ENCODE measurements around the gene NPHP4. TPM values are rescaled to one million over a fixed set of nuclear protein-coding genes. Genes with fewer than 3 reads are reported as not detected.

The NPHP4 gene
- total RNA-seq, 6 experiments from 2014 or later, result 5.0 to 6.8 (median 6.0) TPM

DNA sequence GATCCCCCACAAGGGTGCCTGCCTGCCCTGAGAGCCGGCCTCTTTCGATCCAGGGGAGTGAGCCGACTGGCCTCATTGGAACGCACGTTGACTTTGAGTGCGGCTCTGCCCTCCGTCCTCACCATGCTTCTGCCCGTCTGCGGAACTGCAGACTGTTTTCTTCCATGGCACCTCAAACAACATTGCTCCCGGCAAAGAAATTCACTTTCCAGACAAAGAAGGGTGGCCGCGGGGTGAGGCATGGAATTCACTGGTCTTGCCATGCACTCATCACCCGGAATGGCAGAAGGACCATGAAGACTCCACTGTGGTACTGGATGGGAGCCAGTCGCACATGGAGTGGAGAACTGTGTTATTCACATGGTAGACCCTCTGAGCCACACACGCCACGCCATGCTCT lies 169.5 kb downstream of the NPHP4 start:
- TF ChIP-seq, protein P1, sequence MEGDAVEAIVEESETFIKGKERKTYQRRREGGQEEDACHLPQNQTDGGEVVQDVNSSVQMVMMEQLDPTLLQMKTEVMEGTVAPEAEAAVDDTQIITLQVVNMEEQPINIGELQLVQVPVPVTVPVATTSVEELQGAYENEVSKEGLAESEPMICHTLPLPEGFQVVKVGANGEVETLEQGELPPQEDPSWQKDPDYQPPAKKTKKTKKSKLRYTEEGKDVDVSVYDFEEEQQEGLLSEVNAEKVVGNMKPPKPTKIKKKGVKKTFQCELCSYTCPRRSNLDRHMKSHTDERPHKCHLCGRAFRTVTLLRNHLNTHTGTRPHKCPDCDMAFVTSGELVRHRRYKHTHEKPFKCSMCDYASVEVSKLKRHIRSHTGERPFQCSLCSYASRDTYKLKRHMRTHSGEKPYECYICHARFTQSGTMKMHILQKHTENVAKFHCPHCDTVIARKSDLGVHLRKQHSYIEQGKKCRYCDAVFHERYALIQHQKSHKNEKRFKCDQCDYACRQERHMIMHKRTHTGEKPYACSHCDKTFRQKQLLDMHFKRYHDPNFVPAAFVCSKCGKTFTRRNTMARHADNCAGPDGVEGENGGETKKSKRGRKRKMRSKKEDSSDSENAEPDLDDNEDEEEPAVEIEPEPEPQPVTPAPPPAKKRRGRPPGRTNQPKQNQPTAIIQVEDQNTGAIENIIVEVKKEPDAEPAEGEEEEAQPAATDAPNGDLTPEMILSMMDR (IDR thresholded peaks at IDR 0.05), result no peak
- no peak overlapping the region for H3K4me3 Mint-ChIP-seq
- no peak for DNase-seq
- H3K4me1 Mint-ChIP-seq (ENCODE audit: low read depth), result no peaks in the 10 kb centered on the region
- peaks cover 34% of the 10 kb centered on the region for H3K9me3 Mint-ChIP-seq
- H3K27me3 Mint-ChIP-seq (ENCODE audit: insufficient read depth), result peaks cover 3% of the 10 kb centered on the region
- no peak overlapping the region for H3K27ac Mint-ChIP-seq
- H3K36me3 Mint-ChIP-seq (ENCODE audit: low read depth), result no peaks in the 10 kb centered on the region

DNA sequence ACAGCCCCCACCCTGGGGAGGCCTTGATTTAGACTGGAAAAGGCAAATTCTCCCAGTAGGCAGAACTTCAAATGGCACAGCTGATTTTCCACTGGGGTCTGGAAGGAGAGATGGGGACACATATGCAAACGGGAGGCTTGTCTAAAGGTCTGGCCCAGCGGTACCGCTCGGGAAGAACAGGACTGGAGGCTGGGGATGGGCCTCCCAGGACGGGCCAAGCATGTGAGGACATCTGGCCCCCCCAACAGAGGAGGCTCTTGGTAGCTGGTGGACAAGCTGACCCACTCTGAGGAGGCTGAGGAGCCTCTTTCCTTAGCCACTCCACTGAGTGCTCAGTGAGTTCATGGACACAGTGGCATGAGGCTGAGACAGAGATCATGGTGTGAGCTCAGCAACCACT lies 170.0 kb downstream of the NPHP4 start:
- Mint-ChIP-seq H3K27me3 (ENCODE audit: insufficient read depth) (peaks cover 3% of the 10 kb centered on the region), H3K4me1 (ENCODE audit: low read depth) (no peaks in the 10 kb centered on the region), H3K27ac (no peak overlapping the region), H3K9me3 (peaks cover 34% of the 10 kb centered on the region), H3K4me3 (no peak overlapping the region), H3K36me3 (ENCODE audit: low read depth) (no peaks in the 10 kb centered on the region)
- DNase-seq, result no peak
- TF ChIP-seq, protein P1 (IDR thresholded peaks at IDR 0.05), result no peak

DNA sequence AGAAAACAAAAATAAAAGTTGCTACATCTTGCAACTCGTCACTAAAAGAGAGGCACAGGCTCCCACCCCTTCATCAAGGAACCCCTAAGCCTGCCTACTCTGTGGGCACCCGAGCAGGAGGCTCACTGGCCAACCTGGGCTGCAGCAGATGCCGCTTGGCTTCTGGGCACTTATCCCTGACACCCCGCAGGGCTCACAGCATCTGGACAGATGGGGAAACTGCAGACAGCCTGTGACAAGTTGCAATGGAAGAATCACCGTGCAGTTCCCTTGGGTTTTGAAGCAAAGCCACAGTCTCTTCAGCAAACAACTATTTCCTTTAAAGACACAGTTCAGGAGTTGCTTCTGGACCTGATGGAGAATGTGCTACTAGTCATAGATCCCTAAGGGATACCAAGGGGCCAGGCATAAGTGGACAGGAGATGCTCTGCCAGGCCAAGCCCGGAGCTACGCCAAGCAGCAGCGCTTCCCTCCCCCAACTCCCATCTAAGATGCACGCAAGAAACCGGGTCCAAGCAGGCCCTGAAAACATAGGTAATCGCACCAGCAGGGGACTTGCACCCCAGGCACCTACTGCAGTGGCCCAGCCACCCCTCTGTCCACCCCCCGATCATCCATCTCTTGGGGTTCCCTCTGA lies 170.6 kb downstream of the NPHP4 start:
- H3K27me3 Mint-ChIP-seq (ENCODE audit: insufficient read depth), result peaks cover 3% of the 10 kb centered on the region
- H3K4me1 Mint-ChIP-seq (ENCODE audit: low read depth), result no peaks in the 10 kb centered on the region
- TF ChIP-seq, protein P1 (IDR thresholded peaks at IDR 0.05), result no peak
- H3K27ac Mint-ChIP-seq, result no peak overlapping the region
- no peak for DNase-seq
- no peaks in the 10 kb centered on the region for H3K36me3 Mint-ChIP-seq (ENCODE audit: low read depth)
- peaks cover 34% of the 10 kb centered on the region for H3K9me3 Mint-ChIP-seq
- no peak overlapping the region for H3K4me3 Mint-ChIP-seq

DNA sequence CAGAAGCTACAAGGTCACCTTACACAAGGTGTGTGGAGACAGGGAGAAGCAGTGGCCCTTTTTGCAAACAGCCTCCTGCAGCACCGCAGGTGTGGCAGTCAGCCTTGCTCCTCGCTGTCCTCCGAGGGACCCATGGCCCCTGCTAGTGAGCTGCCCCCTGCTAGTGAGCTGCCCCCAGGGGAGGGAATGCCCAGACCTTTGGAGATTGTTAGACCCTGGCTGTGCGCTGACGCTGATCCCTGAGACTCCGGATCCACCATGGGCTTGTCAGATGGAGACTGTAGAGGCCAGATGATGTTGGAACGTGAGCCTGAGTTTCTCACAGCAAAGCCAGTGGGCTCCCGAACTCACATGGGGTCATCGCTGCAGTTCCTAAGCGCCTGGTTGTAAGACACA lies 172.2 kb downstream of the NPHP4 start:
- Mint-ChIP-seq H3K36me3 (ENCODE audit: low read depth) (no peaks in the 10 kb centered on the region), H3K4me3 (no peak overlapping the region), H3K27ac (no peak overlapping the region), H3K9me3 (peaks cover 40% of the 10 kb centered on the region), H3K27me3 (ENCODE audit: insufficient read depth) (peaks cover 3% of the 10 kb centered on the region), H3K4me1 (ENCODE audit: low read depth) (no peaks in the 10 kb centered on the region)
- DNase-seq, result no peak
- TF ChIP-seq, protein P1 (IDR thresholded peaks at IDR 0.05), result no peak

DNA sequence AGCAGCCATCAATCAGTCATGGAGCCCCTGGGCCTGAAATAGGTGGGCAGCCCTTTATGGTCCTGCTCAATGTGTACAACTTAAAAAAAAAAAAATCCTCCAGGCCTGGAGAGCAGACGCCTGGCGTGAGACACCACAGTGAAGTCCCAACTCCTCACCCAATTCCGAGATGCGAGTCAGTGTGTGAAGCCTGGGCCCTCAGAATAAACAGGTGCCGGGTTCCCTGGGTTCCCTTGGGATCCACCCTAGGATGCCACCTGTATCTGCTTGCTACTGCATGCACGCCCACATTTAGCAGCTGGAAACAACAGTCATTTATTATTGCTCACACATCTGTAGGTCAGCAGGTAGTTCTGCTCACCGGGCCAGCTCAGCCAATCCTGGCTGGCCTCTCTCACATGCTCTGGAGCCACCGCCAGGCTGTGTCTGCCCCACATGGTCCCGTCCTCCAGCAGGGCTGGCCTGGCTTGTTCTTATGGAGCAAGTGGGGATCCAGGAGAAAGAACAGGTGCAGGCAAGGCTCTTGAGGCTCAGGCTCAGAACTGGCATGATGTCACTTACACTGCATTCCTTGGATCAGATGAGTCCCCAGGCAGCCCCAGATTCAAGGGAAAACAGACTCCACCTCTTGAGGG lies 172.7 kb downstream of the NPHP4 start:
- H3K4me1 Mint-ChIP-seq (ENCODE audit: low read depth), result no peaks in the 10 kb centered on the region
- peaks cover 3% of the 10 kb centered on the region for H3K27me3 Mint-ChIP-seq (ENCODE audit: insufficient read depth)
- DNase-seq, result no peak
- peaks cover 38% of the 10 kb centered on the region for H3K9me3 Mint-ChIP-seq
- H3K4me3 Mint-ChIP-seq, result no peak overlapping the region
- H3K36me3 Mint-ChIP-seq (ENCODE audit: low read depth), result no peaks in the 10 kb centered on the region
- no peak overlapping the region for H3K27ac Mint-ChIP-seq
- TF ChIP-seq, protein P1 (IDR thresholded peaks at IDR 0.05), result no peak
